ENCODE results near the gene IGSF11.

DNA sequence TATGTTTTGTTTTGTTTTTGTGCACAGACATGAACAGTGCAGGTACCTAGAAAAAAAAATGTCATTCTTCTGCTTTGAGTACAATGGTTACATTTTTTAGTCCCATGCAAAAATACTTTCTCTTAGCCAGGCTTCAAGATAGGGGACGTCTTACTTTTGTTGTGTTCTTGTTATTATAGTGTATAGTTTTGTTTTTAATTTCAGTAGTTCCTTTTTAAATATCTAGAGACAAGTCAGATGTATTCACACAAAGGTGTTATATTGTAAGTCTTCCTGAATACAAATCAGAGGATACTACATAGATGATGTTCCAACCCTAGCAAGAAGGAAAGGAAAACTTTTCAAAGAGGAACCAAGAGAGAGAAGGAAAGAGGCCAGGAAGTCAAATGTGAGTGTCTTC lies 28.8 kb upstream of the IGSF11 start:
- TF ChIP-seq POLR2AphosphoS5 (IDR thresholded peaks at IDR 0.05) (no peak), EP300 (IDR thresholded peaks at IDR 0.05) (no peak), POLR2A (IDR thresholded peaks at IDR 0.05) (no peak)
- TF ChIP-seq, protein P1, sequence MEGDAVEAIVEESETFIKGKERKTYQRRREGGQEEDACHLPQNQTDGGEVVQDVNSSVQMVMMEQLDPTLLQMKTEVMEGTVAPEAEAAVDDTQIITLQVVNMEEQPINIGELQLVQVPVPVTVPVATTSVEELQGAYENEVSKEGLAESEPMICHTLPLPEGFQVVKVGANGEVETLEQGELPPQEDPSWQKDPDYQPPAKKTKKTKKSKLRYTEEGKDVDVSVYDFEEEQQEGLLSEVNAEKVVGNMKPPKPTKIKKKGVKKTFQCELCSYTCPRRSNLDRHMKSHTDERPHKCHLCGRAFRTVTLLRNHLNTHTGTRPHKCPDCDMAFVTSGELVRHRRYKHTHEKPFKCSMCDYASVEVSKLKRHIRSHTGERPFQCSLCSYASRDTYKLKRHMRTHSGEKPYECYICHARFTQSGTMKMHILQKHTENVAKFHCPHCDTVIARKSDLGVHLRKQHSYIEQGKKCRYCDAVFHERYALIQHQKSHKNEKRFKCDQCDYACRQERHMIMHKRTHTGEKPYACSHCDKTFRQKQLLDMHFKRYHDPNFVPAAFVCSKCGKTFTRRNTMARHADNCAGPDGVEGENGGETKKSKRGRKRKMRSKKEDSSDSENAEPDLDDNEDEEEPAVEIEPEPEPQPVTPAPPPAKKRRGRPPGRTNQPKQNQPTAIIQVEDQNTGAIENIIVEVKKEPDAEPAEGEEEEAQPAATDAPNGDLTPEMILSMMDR (IDR thresholded peaks at IDR 0.05): no peak
